Stimulated activated CD4-positive, alpha-beta T cell treated with anti-CD3 and anti-CD28 coated beads, Interleukin-1b, Interleukin-23, amount 100 ng/mL, for 4 hours (primary cell): Measurements from ENCODE around the gene HMX3.

Source experiments
- DNase-seq, 2 donors: peaks; one replicate each; pipeline ENCODE4 v3.0.0-alpha.2; 2020; ENCODE audit warnings: low read depth in 2 of 2

HMX3 gene

GRCh38 chr10:123134343-123134914 is 1.3 kb upstream of the HMX3 start:
- DNase-seq, result no peak

DNA sequence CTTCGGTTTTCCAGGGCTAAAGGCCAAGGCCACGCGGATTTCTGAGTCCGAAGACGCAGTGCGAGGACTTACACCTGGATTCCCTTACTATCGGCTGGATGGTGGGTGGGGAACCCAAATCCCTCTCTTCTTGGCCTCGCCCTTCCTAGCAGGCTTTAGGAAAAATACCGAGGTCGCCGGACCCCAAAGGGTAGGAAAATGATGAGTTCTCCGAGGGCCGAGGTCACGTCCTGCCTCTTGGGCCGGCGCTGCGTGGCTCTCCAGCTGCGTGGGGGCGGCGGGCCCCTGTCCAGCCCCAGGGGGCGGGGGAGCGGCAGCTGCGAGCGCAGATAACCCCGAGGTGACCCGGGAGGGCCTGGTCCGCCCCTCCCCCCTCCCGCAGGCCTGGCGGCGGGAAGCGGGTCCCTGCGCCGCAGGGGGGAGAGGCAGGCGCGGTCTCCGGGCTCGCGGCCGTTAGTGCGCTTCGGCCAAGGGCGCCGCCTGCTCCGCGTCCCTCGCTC is 805 bp upstream of the HMX3 start:
- DNase-seq, result no peak

DNA sequence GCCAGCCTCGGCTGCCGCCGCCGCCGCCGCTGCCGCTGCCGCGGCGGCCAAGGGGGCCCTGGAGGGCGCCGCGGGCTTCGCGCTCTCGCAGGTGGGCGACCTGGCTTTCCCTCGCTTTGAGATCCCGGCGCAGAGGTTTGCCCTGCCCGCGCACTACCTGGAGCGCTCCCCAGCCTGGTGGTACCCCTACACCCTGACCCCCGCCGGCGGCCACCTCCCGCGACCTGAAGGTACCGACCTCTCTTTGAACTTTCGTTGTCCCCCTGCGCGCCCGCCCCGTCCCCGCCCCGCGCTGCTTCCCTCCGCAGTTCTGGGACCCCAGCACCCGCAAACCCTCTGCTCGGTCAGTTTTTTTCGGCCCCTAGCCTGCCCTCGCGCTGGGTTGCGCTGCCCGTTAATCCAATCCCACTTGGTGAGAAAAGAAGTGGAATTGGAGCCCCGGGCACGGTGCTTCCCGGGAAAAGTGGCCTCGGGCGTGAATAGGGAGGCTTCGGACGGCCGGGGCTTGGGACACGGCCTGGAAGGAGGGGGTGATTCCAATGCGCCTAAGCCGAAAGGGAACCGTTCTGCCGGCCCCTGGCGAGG is 543 bp downstream of the HMX3 start:
- no peak for DNase-seq

DNA sequence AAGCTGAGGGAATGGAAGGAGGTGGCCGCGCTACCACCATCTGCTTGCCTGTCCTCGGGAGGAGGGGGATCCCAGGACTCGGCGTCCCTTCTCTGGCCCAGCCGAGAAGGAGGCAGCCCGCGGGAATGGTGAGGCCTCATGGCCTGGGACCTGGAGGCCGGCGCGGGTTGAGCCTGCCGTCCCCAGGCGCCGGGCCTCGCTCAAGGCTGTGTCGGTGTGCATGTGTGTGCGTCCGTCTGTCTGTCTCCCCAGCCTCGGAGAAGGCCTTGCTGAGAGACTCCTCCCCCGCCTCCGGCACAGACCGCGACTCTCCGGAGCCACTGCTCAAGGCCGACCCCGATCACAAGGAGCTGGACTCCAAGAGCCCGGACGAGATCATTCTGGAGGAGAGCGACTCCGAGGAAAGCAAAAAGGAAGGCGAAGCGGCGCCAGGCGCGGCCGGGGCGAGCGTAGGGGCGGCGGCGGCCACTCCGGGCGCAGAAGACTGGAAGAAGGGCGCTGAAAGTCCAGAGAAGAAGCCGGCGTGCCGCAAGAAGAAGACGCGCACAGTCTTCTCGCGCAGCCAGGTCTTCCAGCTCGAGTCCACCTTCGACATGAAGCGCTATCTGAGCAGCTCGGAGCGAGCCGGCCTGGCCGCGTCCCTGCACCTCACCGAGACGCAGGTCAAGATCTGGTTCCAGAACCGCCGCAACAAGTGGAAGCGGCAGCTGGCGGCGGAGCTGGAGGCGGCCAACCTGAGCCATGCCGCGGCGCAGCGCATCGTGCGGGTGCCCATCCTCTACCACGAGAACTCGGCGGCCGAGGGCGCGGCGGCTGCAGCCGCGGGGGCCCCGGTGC is 1.3 kb downstream of the HMX3 start:
- DNase-seq, result no peak

- DNase-seq, result no peak
Measured at GRCh38 chr10:123139165-123139520, 3.4 kb downstream of the HMX3 start.

GRCh38 chr10:123139521-123140163 is 3.9 kb downstream of the HMX3 start:
- no peak for DNase-seq

DNA sequence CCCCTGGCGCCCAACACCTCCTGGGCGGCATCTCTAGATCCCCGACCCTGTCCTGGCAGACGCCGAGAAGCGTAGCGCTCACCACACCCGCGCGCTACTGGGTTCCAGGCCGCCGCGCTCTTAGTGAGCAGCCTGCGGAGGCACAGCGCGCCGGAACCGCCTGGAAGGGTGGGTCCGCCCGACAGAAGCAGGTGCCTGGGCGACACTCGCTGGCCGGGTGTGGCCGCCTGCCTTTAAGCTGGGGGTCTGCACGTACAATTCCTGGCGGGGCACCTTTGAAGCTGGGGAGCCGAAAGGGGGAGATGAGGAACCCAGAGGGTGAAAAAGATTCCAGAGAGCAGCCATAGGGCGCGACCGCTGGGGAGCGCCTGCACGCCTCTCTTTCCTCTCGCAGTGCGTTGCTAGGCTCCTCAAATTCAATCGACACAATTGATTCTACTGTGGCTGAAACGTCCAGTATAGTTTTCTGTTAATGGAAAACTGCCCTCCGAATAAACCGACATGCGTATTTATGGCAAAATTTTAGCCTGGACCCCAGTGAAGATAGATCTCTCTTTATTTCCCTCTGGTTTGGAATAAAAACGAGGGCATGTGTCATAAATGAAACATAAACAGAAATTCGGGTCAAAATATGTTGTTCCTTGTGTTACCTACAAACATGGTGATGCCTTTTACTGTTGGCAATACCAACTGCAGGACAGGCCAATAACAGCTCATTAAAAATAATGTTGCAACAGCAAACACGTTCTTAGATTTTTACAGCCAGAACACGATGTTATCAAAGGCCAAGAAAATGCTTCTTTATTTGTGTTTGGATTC is 4.6 kb downstream of the HMX3 start:
- DNase-seq, result no peak

DNA sequence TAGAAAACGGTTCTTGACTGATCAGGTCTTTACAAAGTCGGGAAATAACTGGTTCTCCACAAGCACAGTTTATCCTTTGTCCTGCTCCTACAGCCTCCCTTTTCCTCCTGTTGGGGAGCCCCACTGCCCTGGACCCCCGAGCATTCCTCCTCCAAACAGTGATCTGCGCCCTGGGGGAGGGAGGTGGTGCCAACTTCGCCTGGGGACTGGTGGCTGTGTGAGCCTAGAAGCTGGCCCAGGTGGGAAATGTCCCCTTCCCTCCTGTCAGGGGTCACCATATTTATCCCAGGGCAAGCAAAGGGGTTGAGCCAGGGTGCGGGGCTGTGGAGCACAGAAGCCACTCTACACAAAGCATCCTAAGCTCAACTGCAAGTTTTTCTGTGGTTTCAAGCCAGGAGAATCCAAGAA is 5.2 kb downstream of the HMX3 start:
- DNase-seq, result no peak

DNA sequence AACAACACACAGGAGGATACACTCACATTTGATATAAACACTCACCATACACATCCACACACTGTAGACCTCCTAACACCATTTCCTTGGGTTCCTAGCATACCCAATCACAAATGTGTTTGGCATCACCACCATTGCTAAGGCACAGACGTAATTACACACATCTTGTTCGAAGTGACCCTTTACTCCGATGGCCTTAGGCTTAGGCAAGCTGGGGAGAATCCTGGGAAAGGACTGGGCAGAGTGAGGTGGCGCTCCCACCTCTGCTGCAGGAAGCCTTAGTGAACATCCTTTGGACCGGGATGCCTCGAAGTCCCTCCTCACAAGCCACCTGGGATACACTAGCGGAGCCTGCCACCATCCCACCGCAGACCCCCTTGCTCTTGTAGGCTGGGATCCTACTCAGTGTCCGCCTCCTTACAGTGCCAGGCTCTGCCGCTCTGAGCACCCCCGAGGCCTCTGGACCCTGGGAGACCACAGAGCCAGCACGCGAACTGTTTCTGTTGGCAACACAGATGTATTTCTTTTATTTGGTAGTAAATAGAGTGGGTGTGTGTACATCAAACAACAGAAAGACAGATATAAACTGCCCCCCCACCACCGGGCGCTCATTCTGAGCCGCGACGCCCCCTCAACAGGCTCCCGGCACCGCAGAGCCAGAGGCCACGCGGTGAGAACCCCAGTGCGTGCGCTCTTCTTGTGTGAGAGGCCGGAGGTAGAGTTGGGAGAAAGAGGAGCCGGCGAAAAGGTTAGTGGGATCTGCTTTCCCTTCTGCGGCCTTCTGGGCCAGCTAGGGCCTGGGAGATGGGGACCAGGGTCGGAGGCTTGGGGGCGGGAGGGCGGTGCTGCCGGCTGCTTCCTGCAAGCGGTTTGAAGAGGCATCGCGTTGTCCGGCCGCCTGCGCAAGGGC is 6.3 kb downstream of the HMX3 start:
- DNase-seq, result no peak

- no peak for DNase-seq
Measured at GRCh38 chr10:123142701-123143161, 7.0 kb downstream of the HMX3 start.

- no peak for DNase-seq
Measured at GRCh38 chr10:123143162-123143824, 7.5 kb downstream of the HMX3 start.

- DNase-seq, result no peak
Measured at GRCh38 chr10:123143825-123144168, 8.0 kb downstream of the HMX3 start.

GRCh38 chr10:123144697-123145541 is 9.1 kb downstream of the HMX3 start:
- no peak for DNase-seq

- DNase-seq, result no peak
Measured at GRCh38 chr10:123145542-123146012, 9.8 kb downstream of the HMX3 start.

DNA sequence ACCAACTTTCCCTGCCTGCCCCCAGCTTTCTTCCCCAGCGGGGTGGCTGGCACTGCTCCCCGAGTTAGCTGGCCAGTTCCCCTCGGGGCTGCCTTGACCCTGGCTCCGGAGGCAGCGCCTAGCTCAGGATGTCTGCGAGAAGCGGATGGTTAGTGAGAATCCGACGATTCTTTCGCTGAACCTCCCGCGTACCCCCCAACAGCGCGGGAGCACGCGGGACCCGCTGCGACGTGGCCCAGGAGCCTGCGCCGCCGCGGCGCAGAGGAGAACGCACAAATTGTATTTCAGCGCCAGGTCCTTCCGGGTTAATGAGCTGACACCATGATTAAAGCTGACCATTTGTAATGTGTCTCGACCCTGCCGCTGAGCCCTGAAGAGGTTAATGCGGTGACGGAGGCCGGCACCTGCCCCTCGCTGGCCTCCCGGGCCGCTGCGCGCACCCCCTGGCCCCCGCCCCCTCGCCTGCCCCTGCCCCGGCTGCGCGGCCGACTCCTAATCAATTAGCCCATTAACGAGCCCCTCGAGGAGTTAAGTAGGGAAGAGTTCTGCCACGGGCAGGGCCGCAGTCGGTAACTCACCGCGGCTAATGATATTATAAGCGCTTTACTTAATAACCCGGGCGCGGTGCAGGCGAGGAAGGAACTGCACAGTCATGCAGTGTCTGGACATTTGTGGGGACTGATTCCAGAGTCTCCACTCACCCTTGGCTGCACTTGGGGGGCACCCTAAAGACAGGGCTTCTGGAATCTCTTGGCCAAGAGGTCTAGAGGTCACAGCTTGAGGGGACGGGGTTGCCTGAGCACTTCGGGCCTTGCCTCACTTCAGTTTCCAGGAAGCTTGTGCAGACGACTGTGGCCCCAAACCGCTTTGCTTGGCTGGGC is 10.5 kb downstream of the HMX3 start:
- no peak for DNase-seq

GRCh38 chr10:123146894-123147634 is 11.3 kb downstream of the HMX3 start:
- DNase-seq, result no peak
